GM12874 (cell line): ENCODE results near the gene PDIK1L.

Source experiments
- CTCF ChIP-seq: IDR thresholded peaks from 2 replicates; pipeline ENCODE4 v1.5.1; 2011; ENCODE audit warnings: low read depth, mild to moderate bottlenecking, control low read depth, low read length, moderate library complexity; ENCODE audit not compliant: insufficient read depth

Gene PDIK1L

GRCh38 chr1:26070963-26071342 is 40.7 kb upstream of the PDIK1L start:
- no peak for TF ChIP-seq CTCF

GRCh38 chr1:26072305-26072704 is 39.3 kb upstream of the PDIK1L start:
- no peak for TF ChIP-seq CTCF

- no peak for TF ChIP-seq CTCF
Observed at GRCh38 chr1:26075421-26076144, 36.0 kb upstream of the PDIK1L start.

GRCh38 chr1:26077524-26077923 is 34.1 kb upstream of the PDIK1L start:
- TF ChIP-seq CTCF = no peak

- no peak for TF ChIP-seq CTCF
Observed at GRCh38 chr1:26078286-26079177, 33.1 kb upstream of the PDIK1L start.

GRCh38 chr1:26079178-26079563 is 32.5 kb upstream of the PDIK1L start:
- no peak for TF ChIP-seq CTCF

- no peak for TF ChIP-seq CTCF
Observed at GRCh38 chr1:26079960-26080814, 31.4 kb upstream of the PDIK1L start.
